ENCODE data around the gene CD14.

GRCh38 chr5:140611020-140611521 is 21.9 kb downstream of the CD14 start:
- TF ChIP-seq, protein P1, sequence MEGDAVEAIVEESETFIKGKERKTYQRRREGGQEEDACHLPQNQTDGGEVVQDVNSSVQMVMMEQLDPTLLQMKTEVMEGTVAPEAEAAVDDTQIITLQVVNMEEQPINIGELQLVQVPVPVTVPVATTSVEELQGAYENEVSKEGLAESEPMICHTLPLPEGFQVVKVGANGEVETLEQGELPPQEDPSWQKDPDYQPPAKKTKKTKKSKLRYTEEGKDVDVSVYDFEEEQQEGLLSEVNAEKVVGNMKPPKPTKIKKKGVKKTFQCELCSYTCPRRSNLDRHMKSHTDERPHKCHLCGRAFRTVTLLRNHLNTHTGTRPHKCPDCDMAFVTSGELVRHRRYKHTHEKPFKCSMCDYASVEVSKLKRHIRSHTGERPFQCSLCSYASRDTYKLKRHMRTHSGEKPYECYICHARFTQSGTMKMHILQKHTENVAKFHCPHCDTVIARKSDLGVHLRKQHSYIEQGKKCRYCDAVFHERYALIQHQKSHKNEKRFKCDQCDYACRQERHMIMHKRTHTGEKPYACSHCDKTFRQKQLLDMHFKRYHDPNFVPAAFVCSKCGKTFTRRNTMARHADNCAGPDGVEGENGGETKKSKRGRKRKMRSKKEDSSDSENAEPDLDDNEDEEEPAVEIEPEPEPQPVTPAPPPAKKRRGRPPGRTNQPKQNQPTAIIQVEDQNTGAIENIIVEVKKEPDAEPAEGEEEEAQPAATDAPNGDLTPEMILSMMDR (IDR thresholded peaks at IDR 0.05) = no peak
- no peak for TF ChIP-seq POLR2A (IDR thresholded peaks at IDR 0.05)

All from vagina (tissue), 2 donors.